Measurements from ENCODE around the gene CES3.

CES3 gene

GRCh38 chr16:66961065-66961744, at the start of gene CES3:
Gene CES3, plus strand, starts transcription at chr16:66961266. Its CDS starts 42 bp downstream, at chr16:66961308.
- peak; percentile 73 for DNase-seq (ENCODE audit: low spot score)

- no peak for DNase-seq (ENCODE audit: low spot score)
These were observed 49.3 kb upstream of the CES3 start for GRCh38 chr16:66911801-66912200.

- no peak for DNase-seq (ENCODE audit: low spot score)
These were observed 48.0 kb upstream of the CES3 start for GRCh38 chr16:66913081-66913480.

- no peak for DNase-seq (ENCODE audit: low spot score)
These were observed 47.4 kb upstream of the CES3 start for GRCh38 chr16:66913711-66914110.

- no peak for DNase-seq (ENCODE audit: low spot score)
These were observed 46.5 kb upstream of the CES3 start for GRCh38 chr16:66914541-66914940.

- DNase-seq (ENCODE audit: low spot score) = no peak
These were observed 46.0 kb upstream of the CES3 start for GRCh38 chr16:66915041-66915440.

- no peak for DNase-seq (ENCODE audit: low spot score)
These were observed 44.5 kb upstream of the CES3 start for GRCh38 chr16:66916518-66916917.

GRCh38 chr16:66917741-66918140, 43.3 kb upstream of the CES3 start:
- DNase-seq (ENCODE audit: low spot score) = no peak

- no peak for DNase-seq (ENCODE audit: low spot score)
These were observed 42.7 kb upstream of the CES3 start for GRCh38 chr16:66918355-66918754.

- DNase-seq (ENCODE audit: low spot score) = no peak
These were observed 42.1 kb upstream of the CES3 start, which contains the start of gene CDH16 for GRCh38 chr16:66918803-66919568. Gene CDH16, minus strand, starts transcription at chr16:66918885. Its CDS starts 820 bp downstream, at chr16:66918065.

GRCh38 chr16:66919569-66920298, 41.3 kb upstream of the CES3 start:
- DNase-seq (ENCODE audit: low spot score) = no peak

GRCh38 chr16:66920299-66920590, 40.8 kb upstream of the CES3 start:
- DNase-seq (ENCODE audit: low spot score) = no peak

- no peak for DNase-seq (ENCODE audit: low spot score)
These were observed 40.0 kb upstream of the CES3 start for GRCh38 chr16:66920924-66921680.

GRCh38 chr16:66921729-66922450, 39.2 kb upstream of the CES3 start:
- no peak for DNase-seq (ENCODE audit: low spot score)

- peak; percentile 40 for DNase-seq (ENCODE audit: low spot score)
These were observed 37.8 kb upstream of the CES3 start for GRCh38 chr16:66923247-66923731.

GRCh38 chr16:66923866-66924265, 37.2 kb upstream of the CES3 start:
- no peak for DNase-seq (ENCODE audit: low spot score)

- DNase-seq (ENCODE audit: low spot score) = no peak
These were observed 36.3 kb upstream of the CES3 start for GRCh38 chr16:66924527-66925321.

GRCh38 chr16:66925322-66925840, 35.7 kb upstream of the CES3 start, which contains the start of gene RRAD:
Gene RRAD, minus strand, starts transcription at chr16:66925535. Its CDS starts 356 bp downstream, at chr16:66925179.
- DNase-seq (ENCODE audit: low spot score) = no peak

- DNase-seq (ENCODE audit: low spot score) = peak; percentile 55
These were observed 34.7 kb upstream of the CES3 start for GRCh38 chr16:66926171-66926947.
